Measurements from ENCODE around the gene RAB7A.

Gene RAB7A

DNA sequence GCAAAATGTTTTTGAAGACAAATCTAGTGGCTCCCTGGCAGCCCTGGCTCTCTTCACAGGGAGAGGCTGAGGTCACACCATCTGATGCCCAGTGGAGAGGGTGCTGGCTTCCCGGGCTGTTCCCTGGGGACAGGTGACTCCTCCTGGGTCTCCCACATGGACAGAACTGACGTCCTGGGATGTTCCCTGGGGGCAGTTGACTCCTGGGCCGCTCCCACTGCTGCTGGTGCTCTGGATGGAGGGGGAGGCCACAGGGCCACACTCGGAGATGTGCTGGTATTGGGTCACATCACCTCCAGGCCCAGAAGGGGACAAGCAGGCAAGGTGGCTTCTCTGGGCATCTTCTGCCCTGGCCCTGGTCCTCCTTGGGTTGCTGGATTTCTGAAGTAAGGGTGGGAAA lies 125.6 kb downstream of the RAB7A start:
- no peak for DNase-seq (ENCODE audit: low spot score)

GRCh38 chr3:128853826-128854225 lies 127.8 kb downstream of the RAB7A start:
- DNase-seq (ENCODE audit: low spot score) = no peak

- DNase-seq (ENCODE audit: low spot score) = no peak
Observed at GRCh38 chr3:128854475-128854874, 128.5 kb downstream of the RAB7A start.

- no peak for DNase-seq (ENCODE audit: low spot score)
Observed at GRCh38 chr3:128855569-128855968, 129.6 kb downstream of the RAB7A start.

GRCh38 chr3:128858167-128858566 lies 132.2 kb downstream of the RAB7A start:
- no peak for DNase-seq (ENCODE audit: low spot score)

DNA sequence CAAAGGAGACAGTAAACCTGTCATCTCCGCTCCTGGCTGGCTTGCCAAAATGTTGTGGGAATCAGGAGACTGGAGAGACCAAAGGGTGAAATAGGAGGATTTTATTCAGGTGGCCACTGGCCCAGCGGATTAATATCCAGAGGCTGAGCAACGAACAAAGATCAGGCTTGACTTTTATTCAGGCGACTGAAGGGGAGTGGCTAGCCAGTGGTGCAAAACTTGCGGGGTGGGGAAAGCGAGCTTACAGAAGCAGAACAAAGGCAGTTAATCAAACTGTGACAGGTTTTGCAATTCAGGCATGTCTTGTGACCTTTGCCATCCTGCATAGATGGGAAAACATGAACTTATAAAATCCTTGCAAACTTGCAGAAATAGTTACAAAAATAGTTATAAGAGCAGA lies 133.6 kb downstream of the RAB7A start:
- DNase-seq (ENCODE audit: low spot score) = peak; percentile 36

DNA sequence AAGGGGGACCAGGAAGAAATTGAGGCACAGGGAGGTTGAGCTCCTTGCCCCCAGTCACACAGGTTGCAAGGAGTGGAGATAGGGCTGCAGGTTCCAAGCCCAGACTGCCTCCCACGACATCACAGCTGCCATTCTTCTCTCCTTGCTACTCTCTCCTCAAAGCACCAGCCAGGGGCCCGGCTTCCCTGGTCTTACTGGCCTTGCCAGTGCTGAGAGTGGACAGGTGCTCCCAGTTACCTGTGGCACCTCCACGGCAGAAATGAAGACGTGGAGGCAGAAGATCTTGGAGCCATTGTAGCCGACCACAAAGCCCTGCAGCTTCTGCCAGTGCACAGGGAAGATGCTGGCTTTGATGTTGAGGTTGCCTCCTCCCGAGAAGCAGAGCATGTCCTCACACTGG lies 135.5 kb downstream of the RAB7A start:
- DNase-seq (ENCODE audit: low spot score) = no peak

DNA sequence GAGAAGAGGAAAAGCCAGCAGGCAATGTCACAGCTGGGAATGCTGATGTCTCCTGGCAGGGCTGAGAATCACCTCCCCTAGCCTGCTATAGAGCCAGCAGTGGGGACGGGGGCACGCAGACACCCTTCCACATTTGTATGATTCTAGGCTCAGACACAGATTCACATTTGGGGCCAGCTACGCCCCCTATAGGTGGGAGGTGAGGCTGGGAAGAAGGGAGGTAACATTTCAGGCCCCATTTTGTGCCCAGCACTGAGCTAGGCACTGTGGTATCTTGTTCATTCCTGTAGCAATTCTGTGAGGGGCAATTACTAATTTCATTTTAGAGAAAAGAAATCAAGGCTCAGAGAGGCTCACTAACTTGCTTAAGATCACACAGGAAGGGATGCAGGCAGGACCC lies 137.6 kb downstream of the RAB7A start:
- DNase-seq (ENCODE audit: low spot score) = no peak

Measured in COLO829 (cell line).